ENCODE data around the gene PCP2. TPM values are rescaled to one million over a fixed set of nuclear protein-coding genes. Genes with fewer than 3 reads are reported as not detected.

Gene PCP2
- total and polyA plus RNA-seq, 2 of the 13 experiments (the other 11 are each of a cell fraction or from before 2014, with no cell fraction given), result 0.62 TPM; not detected in 1

DNA sequence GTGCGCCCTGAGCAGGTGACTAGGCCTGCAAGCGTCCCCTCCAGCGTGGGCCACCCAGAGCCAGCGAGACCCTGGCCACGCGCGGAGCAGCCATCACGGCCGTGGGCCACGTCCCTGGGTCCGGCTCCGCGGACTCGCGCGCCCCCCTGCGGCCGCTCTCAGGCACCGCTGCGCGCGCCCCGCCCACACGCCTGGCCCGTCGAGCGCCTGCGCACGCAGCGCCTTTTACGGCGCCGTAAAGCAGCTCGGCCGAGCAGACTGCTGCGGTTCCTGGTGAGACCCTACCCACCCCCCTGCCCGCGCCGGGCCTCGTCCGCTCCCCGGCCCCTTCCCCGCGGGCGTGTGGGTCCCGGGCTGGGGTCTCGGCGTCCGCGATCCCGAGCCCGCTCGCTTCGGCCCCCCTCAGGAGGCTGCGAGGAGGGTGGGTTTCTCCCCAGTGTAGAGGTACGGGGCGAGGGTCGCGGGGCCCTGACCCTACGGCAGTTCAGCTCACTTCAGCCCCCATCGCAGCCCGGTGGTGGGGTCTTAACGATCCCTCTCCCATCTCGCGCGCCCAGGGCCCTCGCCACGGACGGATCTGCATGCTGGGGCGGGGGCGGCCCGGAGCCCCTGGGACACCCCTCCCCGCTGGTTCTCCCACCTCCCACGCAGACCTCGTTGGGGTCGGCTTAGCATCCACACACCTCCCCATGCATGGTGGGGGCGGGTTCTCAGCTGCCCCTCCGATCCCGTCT is 47.3 kb upstream of the PCP2 start, which contains the start of gene TRAPPC5 (continued):
- TF ChIP-seq, protein P1, sequence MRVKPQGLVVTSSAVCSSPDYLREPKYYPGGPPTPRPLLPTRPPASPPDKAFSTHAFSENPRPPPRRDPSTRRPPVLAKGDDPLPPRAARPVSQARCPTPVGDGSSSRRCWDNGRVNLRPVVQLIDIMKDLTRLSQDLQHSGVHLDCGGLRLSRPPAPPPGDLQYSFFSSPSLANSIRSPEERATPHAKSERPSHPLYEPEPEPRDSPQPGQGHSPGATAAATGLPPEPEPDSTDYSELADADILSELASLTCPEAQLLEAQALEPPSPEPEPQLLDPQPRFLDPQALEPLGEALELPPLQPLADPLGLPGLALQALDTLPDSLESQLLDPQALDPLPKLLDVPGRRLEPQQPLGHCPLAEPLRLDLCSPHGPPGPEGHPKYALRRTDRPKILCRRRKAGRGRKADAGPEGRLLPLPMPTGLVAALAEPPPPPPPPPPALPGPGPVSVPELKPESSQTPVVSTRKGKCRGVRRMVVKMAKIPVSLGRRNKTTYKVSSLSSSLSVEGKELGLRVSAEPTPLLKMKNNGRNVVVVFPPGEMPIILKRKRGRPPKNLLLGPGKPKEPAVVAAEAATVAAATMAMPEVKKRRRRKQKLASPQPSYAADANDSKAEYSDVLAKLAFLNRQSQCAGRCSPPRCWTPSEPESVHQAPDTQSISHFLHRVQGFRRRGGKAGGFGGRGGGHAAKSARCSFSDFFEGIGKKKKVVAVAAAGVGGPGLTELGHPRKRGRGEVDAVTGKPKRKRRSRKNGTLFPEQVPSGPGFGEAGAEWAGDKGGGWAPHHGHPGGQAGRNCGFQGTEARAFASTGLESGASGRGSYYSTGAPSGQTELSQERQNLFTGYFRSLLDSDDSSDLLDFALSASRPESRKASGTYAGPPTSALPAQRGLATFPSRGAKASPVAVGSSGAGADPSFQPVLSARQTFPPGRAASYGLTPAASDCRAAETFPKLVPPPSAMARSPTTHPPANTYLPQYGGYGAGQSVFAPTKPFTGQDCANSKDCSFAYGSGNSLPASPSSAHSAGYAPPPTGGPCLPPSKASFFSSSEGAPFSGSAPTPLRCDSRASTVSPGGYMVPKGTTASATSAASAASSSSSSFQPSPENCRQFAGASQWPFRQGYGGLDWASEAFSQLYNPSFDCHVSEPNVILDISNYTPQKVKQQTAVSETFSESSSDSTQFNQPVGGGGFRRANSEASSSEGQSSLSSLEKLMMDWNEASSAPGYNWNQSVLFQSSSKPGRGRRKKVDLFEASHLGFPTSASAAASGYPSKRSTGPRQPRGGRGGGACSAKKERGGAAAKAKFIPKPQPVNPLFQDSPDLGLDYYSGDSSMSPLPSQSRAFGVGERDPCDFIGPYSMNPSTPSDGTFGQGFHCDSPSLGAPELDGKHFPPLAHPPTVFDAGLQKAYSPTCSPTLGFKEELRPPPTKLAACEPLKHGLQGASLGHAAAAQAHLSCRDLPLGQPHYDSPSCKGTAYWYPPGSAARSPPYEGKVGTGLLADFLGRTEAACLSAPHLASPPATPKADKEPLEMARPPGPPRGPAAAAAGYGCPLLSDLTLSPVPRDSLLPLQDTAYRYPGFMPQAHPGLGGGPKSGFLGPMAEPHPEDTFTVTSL (CRISPR knock-in tag; IDR thresholded peaks at IDR 0.05; ENCODE audit: borderline replicate concordance), result no peak
- no peak for TF ChIP-seq RARG (CRISPR knock-in tag; IDR thresholded peaks at IDR 0.05; ENCODE audit: low read depth)
- no peak for TF ChIP-seq ZNF816 (CRISPR knock-in tag; IDR thresholded peaks at IDR 0.05; ENCODE audit: borderline replicate concordance)
- TF ChIP-seq, protein P2, sequence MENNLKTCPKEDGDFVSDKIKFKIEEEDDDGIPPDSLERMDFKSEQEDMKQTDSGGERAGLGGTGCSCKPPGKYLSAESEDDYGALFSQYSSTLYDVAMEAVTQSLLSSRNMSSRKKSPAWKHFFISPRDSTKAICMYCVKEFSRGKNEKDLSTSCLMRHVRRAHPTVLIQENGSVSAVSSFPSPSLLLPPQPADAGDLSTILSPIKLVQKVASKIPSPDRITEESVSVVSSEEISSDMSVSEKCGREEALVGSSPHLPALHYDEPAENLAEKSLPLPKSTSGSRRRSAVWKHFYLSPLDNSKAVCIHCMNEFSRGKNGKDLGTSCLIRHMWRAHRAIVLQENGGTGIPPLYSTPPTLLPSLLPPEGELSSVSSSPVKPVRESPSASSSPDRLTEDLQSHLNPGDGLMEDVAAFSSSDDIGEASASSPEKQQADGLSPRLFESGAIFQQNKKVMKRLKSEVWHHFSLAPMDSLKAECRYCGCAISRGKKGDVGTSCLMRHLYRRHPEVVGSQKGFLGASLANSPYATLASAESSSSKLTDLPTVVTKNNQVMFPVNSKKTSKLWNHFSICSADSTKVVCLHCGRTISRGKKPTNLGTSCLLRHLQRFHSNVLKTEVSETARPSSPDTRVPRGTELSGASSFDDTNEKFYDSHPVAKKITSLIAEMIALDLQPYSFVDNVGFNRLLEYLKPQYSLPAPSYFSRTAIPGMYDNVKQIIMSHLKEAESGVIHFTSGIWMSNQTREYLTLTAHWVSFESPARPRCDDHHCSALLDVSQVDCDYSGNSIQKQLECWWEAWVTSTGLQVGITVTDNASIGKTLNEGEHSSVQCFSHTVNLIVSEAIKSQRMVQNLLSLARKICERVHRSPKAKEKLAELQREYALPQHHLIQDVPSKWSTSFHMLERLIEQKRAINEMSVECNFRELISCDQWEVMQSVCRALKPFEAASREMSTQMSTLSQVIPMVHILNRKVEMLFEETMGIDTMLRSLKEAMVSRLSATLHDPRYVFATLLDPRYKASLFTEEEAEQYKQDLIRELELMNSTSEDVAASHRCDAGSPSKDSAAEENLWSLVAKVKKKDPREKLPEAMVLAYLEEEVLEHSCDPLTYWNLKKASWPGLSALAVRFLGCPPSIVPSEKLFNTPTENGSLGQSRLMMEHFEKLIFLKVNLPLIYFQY (CRISPR knock-in tag; IDR thresholded peaks at IDR 0.05; ENCODE audit: borderline replicate concordance), result no peak
- peak; percentile 80; the same call in 1 of the 2 replicates for TF ChIP-seq YEATS2 (CRISPR knock-in tag; IDR thresholded peaks at IDR 0.05; ENCODE audit: borderline replicate concordance)
- TF ChIP-seq ZNF780A (CRISPR knock-in tag; IDR thresholded peaks at IDR 0.05), result no peak
- TF ChIP-seq PRPF4 (IDR thresholded peaks at IDR 0.05; ENCODE audit: low read depth, low read length, poor library complexity, severe bottlenecking), result no peak
- TF ChIP-seq, protein P3, sequence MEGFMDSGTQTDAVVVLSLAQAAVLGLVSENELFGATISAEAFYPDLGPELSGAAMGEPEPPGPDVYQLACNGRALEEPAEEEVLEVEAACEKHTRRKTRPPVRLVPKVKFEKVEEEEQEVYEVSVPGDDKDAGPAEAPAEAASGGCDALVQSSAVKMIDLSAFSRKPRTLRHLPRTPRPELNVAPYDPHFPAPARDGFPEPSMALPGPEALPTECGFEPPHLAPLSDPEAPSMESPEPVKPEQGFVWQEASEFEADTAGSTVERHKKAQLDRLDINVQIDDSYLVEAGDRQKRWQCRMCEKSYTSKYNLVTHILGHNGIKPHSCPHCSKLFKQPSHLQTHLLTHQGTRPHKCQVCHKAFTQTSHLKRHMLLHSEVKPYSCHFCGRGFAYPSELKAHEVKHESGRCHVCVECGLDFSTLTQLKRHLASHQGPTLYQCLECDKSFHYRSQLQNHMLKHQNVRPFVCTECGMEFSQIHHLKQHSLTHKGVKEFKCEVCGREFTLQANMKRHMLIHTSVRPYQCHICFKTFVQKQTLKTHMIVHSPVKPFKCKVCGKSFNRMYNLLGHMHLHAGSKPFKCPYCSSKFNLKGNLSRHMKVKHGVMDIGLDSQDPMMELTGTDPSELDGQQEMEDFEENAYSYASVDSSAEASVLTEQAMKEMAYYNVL (CRISPR knock-in tag; IDR thresholded peaks at IDR 0.05; ENCODE audit: borderline replicate concordance), result 0 out of 2 replicates have a peak, but pooled peaks have one; percentile 6
- 0 out of 2 replicates have a peak, but pooled peaks have one; percentile 12 for TF ChIP-seq ZNF619 (CRISPR knock-in tag; IDR thresholded peaks at IDR 0.05)
- peak; percentile 19 for TF ChIP-seq MED8 (CRISPR knock-in tag; IDR thresholded peaks at IDR 0.05; ENCODE audit: insufficient replicate concordance)
- no peak for TF ChIP-seq ZNF552 (CRISPR knock-in tag; IDR thresholded peaks at IDR 0.05; ENCODE audit: borderline replicate concordance)
- TF ChIP-seq, protein P4, sequence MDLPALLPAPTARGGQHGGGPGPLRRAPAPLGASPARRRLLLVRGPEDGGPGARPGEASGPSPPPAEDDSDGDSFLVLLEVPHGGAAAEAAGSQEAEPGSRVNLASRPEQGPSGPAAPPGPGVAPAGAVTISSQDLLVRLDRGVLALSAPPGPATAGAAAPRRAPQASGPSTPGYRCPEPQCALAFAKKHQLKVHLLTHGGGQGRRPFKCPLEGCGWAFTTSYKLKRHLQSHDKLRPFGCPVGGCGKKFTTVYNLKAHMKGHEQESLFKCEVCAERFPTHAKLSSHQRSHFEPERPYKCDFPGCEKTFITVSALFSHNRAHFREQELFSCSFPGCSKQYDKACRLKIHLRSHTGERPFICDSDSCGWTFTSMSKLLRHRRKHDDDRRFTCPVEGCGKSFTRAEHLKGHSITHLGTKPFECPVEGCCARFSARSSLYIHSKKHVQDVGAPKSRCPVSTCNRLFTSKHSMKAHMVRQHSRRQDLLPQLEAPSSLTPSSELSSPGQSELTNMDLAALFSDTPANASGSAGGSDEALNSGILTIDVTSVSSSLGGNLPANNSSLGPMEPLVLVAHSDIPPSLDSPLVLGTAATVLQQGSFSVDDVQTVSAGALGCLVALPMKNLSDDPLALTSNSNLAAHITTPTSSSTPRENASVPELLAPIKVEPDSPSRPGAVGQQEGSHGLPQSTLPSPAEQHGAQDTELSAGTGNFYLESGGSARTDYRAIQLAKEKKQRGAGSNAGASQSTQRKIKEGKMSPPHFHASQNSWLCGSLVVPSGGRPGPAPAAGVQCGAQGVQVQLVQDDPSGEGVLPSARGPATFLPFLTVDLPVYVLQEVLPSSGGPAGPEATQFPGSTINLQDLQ (CRISPR knock-in tag; IDR thresholded peaks at IDR 0.05), result no peak
